ENCODE data around the gene ST6GAL1. TPM values are rescaled to one million over a fixed set of nuclear protein-coding genes. Genes with fewer than 3 reads are reported as not detected.

Gene ST6GAL1
- total and polyA plus RNA-seq, 2 of the 4 experiments (the other 2 are of a cell fraction): 1.4 to 2.9 TPM

DNA sequence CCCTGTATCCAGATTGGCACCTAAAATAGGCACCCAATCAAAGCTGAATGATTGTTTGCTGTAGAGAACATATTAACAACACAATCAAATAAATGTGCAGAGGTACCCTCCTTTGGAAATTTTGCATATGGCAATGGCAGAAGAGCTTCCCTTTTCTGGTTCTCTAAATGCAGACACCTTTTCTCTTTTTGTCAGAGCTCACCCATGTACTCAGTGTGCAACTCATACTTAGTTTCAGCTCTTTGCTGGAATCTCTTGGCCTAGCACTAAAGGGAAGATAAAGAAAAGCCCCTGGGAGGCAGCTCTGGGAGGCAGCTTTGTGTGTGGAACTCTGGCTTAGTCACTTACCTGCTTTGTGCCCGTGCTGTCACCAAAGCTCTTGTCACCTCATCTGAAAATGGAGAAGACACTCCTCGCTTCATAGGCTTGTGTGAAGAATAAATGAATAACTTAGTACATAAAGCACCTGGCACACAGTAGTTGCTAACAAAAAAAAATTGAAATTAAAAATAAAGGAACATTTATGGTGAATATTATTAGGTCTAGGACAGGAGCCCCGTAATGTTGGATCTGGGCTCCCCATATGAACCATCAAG lies 28.8 kb downstream of the ST6GAL1 start:
- no peaks in the 10 kb centered on the region for H3K9me3 ChIP-seq (ENCODE audit: control insufficient read depth, insufficient read depth, low read length)
- no peak for ATAC-seq (ENCODE audit: low read depth)
- no peak overlapping the region for H2AK5ac ChIP-seq (ENCODE audit: low read depth, low read length)
- no peak overlapping the region for H4K91ac ChIP-seq (ENCODE audit: insufficient read depth, low read depth, low read length)
- dilution Hi-C loops (cut with HindIII; ENCODE audit: low sequenced_read_pairs, unreplicated experiment) (no loop called here), in situ Hi-C loops (cut with MboI; ENCODE audit: low sequenced_read_pairs) (no loop called here), intact Hi-C loops (cut with micrococcal nuclease) (no loop called here)
- no peak overlapping the region for H3K56ac ChIP-seq (ENCODE audit: extremely low read depth, insufficient read depth, low read length)
- H3K4me2 ChIP-seq (ENCODE audit: low read depth, low read length): no peak overlapping the region
- H3K27ac ChIP-seq (ENCODE audit: insufficient read depth, low read length): no peak overlapping the region
- no peak overlapping the region for H2BK20ac ChIP-seq (ENCODE audit: low read depth, low read length)
- TF ChIP-seq, protein P1, sequence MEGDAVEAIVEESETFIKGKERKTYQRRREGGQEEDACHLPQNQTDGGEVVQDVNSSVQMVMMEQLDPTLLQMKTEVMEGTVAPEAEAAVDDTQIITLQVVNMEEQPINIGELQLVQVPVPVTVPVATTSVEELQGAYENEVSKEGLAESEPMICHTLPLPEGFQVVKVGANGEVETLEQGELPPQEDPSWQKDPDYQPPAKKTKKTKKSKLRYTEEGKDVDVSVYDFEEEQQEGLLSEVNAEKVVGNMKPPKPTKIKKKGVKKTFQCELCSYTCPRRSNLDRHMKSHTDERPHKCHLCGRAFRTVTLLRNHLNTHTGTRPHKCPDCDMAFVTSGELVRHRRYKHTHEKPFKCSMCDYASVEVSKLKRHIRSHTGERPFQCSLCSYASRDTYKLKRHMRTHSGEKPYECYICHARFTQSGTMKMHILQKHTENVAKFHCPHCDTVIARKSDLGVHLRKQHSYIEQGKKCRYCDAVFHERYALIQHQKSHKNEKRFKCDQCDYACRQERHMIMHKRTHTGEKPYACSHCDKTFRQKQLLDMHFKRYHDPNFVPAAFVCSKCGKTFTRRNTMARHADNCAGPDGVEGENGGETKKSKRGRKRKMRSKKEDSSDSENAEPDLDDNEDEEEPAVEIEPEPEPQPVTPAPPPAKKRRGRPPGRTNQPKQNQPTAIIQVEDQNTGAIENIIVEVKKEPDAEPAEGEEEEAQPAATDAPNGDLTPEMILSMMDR (conservative IDR thresholded peaks at IDR 0.05; ENCODE audit: low read depth, low read length): no peak
- TF ChIP-seq CHD1 (IDR thresholded peaks at IDR 0.05; ENCODE audit: low read depth, low read length) (no peak), RFX5 (IDR thresholded peaks at IDR 0.05; ENCODE audit: low read depth, low read length) (no peak), MXI1 (IDR thresholded peaks at IDR 0.05; ENCODE audit: borderline replicate concordance, low read depth, low read length) (no peak), RAD21 (IDR thresholded peaks at IDR 0.05; ENCODE audit: low read length) (no peak)
- TF ChIP-seq, protein P2, sequence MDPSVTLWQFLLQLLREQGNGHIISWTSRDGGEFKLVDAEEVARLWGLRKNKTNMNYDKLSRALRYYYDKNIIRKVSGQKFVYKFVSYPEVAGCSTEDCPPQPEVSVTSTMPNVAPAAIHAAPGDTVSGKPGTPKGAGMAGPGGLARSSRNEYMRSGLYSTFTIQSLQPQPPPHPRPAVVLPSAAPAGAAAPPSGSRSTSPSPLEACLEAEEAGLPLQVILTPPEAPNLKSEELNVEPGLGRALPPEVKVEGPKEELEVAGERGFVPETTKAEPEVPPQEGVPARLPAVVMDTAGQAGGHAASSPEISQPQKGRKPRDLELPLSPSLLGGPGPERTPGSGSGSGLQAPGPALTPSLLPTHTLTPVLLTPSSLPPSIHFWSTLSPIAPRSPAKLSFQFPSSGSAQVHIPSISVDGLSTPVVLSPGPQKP (IDR thresholded peaks at IDR 0.05; ENCODE audit: borderline replicate concordance, low read depth, low read length): no peak
- BruUV-seq (replicated peaks): no TSS peak
- H3K79me1 ChIP-seq (ENCODE audit: low read depth in 1 of 2, low read length in 2 of 2): no peaks in the 10 kb centered on the region
- POLR2A ChIA-PET (ENCODE audit: unreplicated experiment): no interaction called here
- CTCF ChIA-PET: no interaction called here
- H4K20me1 ChIP-seq (ENCODE audit: insufficient read depth, low read length): no peaks in the 10 kb centered on the region
- no peak overlapping the region for H3K14ac ChIP-seq (replicated peaks; ENCODE audit: low read depth, low read length)
- H3K18ac ChIP-seq (ENCODE audit: low read depth, low read length): no peak overlapping the region
- no peak overlapping the region for H2AFZ ChIP-seq (replicated peaks; ENCODE audit: low read length, poor library complexity)
- no peak overlapping the region for H3K23ac ChIP-seq (ENCODE audit: low read depth, low read length)
- WGBS, 2 experiments (ENCODE audit: extremely low coverage in 2 of 2, insufficient read length in 1 of 2): no CpG with 5 or more reads among the region's 3 CpGs
- H3K9me1 ChIP-seq (ENCODE audit: insufficient read depth, low read length): no peaks in the 10 kb centered on the region
- no peak overlapping the region for H3K4ac ChIP-seq (ENCODE audit: low read depth, low read length)
- H2BK120ac ChIP-seq (ENCODE audit: low read depth, low read length): no peak overlapping the region
- DNase-seq: no peak
- H2AK9ac ChIP-seq (replicated peaks; ENCODE audit: low read depth, low read length, poor library complexity): no peak overlapping the region
- no peak overlapping the region for H2BK5ac ChIP-seq (ENCODE audit: low read depth, low read length, poor library complexity, severe bottlenecking)
- no peaks in the 10 kb centered on the region; the same call in 1 of the 2 replicates for H3K27me3 ChIP-seq (ENCODE audit: control insufficient read depth, insufficient read depth, low read length)
- no peaks in the 10 kb centered on the region for H3K36me3 ChIP-seq (ENCODE audit: control insufficient read depth, insufficient read depth, low read length)
- H2BK15ac ChIP-seq (ENCODE audit: low read depth, low read length): no peak overlapping the region
- H4K5ac ChIP-seq (ENCODE audit: low read depth, low read length): no peak overlapping the region
- H3K9ac ChIP-seq (ENCODE audit: low read depth, low read length): no peak overlapping the region
- H3K4me3 ChIP-seq (ENCODE audit: insufficient read depth, low read depth, low read length): no peak overlapping the region
- peaks cover 2% of the 10 kb centered on the region; the same call in 1 of the 2 replicates for H3K4me1 ChIP-seq (ENCODE audit: control insufficient read depth, insufficient read depth, low read length)
- H4K8ac ChIP-seq (ENCODE audit: low read depth in 2 of 2, low read length in 2 of 2): no peak overlapping the region
